ENCODE measurements around the gene SNX25. TPM values are rescaled to one million over a fixed set of nuclear protein-coding genes. Genes with fewer than 3 reads are reported as not detected.
A peak's percentile ranks its signal among the peaks of the same experiment; 100 is the strongest.

SNX25 gene
- total and polyA plus RNA-seq, 2 of the 13 experiments (the other 11 are each of a cell fraction or from before 2014, with no cell fraction given): 23.4 to 23.5 TPM

DNA sequence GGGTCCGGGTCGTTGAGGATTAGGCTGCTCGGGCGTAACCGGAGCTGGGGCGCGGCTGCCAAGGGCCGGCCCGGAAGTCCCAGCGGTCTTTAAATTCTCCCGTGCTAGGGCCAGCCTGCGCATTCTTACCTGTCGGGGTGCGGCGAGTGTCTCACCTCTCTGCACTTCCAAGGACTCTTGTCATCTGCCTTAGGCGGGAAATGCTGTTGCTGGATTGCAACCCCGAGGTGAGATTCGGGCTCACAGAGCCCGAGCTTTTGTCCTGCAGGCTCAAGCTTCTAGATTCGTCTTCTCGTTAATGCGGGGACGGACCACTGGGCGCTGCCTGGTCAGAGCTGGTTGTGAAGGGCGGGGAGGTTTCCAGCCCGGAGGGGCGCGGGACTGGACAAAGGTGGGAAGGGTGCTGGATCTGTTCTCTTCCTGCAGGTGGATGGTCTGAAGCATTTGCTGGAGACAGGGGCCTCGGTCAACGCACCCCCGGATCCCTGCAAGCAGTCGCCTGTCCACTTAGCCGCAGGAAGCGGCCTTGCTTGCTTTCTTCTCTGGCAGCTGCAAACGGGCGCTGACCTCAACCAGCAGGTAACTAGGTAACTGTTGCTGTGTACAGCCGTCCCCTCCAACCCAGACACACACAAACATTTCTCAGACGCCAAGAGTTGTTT is 187.5 kb downstream of the SNX25 start, which contains the start of gene ANKRD37 (continued):
- TF ChIP-seq, protein P1, sequence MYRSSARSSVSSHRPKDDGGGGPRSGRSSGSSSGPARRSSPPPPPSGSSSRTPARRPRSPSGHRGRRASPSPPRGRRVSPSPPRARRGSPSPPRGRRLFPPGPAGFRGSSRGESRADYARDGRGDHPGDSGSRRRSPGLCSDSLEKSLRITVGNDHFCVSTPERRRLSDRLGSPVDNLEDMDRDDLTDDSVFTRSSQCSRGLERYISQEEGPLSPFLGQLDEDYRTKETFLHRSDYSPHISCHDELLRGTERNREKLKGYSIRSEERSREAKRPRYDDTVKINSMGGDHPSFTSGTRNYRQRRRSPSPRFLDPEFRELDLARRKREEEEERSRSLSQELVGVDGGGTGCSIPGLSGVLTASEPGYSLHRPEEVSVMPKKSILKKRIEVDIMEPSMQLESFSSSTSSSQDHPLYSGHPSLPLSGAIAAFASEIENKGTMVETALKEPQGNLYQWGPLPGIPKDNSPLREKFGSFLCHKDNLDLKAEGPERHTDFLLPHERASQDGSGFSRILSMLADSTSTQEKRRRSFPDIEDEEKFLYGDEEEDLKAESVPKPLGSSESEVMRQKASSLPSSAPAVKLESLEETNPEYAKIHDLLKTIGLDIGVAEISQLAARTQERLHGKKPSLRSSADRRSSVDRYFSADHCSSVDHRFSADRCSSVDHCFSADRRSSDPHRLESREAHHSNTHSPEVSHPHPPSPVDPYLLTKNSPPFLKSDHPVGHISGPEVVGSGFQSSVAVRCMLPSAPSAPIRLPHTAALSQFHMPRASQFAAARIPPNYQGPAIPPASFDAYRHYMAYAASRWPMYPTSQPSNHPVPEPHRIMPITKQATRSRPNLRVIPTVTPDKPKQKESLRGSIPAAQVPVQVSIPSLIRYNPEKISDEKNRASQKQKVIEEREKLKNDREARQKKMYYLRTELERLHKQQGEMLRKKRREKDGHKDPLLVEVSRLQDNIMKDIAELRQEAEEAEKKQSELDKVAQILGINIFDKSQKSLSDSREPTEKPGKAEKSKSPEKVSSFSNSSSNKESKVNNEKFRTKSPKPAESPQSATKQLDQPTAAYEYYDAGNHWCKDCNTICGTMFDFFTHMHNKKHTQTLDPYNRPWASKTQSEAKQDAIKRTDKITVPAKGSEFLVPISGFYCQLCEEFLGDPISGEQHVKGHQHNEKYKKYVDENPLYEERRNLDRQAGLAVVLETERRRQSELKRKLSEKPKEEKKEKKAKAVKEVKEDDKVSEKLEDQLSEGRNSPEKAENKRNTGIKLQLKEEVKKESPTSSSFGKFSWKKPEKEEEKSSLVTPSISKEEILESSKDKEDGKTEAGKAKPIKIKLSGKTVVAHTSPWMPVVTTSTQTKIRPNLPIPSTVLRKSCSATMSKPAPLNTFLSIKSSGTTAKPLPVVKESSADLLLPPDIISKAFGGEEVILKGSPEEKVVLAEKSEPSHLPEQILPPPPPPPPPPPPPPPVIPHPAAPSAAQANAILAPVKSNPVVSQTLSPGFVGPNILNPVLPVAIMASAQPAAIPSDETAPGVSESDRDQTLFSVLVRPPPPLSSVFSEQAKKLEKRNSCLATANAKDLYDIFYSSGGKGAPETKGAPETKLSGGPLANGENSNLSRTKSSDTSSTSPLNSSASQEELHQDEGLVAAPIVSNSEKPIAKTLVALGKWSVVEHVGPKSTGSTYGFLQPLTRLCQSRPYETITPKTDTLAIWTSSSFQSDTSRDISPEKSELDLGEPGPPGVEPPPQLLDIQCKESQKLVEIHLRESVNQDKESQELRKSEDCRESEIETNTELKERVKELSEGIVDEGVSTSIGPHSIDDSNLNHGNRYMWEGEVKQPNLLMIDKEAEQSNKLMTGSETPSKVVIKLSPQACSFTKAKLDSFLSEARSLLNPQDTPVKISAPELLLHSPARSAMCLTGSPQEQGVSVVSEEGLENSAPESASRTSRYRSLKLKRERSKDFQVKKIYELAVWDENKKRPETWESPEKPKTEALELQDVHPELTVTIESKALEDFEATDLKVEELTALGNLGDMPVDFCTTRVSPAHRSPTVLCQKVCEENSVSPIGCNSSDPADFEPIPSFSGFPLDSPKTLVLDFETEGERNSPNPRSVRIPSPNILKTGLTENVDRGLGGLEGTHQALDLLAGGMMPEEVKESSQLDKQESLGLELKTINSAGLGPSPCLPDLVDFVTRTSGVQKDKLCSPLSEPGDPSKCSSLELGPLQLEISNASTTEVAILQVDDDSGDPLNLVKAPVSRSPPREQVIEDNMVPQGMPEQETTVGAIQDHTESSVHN (CRISPR knock-in tag; IDR thresholded peaks at IDR 0.05): 0 out of 2 replicates have a peak, but pooled peaks have one; percentile 36
- 0 out of 2 replicates have a peak, but pooled peaks have one; percentile 13 for TF ChIP-seq TOE1 (CRISPR knock-in tag; IDR thresholded peaks at IDR 0.05)
- TF ChIP-seq ZNF33B (CRISPR knock-in tag; IDR thresholded peaks at IDR 0.05): no peak
- TF ChIP-seq KDM2A (CRISPR knock-in tag; IDR thresholded peaks at IDR 0.05; ENCODE audit: borderline replicate concordance, low read depth): no peak
- 0 out of 2 replicates have a peak, but pooled peaks have one; percentile 9 for TF ChIP-seq PPARG (CRISPR knock-in tag; conservative IDR thresholded peaks at IDR 0.05)
- TF ChIP-seq, protein P2, sequence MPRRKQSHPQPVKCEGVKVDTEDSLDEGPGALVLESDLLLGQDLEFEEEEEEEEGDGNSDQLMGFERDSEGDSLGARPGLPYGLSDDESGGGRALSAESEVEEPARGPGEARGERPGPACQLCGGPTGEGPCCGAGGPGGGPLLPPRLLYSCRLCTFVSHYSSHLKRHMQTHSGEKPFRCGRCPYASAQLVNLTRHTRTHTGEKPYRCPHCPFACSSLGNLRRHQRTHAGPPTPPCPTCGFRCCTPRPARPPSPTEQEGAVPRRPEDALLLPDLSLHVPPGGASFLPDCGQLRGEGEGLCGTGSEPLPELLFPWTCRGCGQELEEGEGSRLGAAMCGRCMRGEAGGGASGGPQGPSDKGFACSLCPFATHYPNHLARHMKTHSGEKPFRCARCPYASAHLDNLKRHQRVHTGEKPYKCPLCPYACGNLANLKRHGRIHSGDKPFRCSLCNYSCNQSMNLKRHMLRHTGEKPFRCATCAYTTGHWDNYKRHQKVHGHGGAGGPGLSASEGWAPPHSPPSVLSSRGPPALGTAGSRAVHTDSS (CRISPR knock-in tag; conservative IDR thresholded peaks at IDR 0.05): 0 out of 2 replicates have a peak, but pooled peaks have one; percentile 78
- TF ChIP-seq, protein P3, sequence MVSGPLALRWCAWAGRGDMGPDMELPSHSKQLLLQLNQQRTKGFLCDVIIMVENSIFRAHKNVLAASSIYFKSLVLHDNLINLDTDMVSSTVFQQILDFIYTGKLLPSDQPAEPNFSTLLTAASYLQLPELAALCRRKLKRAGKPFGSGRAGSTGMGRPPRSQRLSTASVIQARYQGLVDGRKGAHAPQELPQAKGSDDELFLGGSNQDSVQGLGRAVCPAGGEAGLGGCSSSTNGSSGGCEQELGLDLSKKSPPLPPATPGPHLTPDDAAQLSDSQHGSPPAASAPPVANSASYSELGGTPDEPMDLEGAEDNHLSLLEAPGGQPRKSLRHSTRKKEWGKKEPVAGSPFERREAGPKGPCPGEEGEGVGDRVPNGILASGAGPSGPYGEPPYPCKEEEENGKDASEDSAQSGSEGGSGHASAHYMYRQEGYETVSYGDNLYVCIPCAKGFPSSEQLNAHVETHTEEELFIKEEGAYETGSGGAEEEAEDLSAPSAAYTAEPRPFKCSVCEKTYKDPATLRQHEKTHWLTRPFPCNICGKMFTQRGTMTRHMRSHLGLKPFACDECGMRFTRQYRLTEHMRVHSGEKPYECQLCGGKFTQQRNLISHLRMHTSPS (CRISPR knock-in tag; IDR thresholded peaks at IDR 0.05; ENCODE audit: low read depth): 0 out of 2 replicates have a peak, but pooled peaks have one; percentile 14
- TF ChIP-seq ZNF235 (CRISPR knock-in tag; IDR thresholded peaks at IDR 0.05; ENCODE audit: borderline replicate concordance): no peak
- peak; percentile 56 for TF ChIP-seq GABPB1 (CRISPR knock-in tag; IDR thresholded peaks at IDR 0.05)
- TF ChIP-seq RFX1 (IDR thresholded peaks at IDR 0.05): peak; percentile 77
- no peak for TF ChIP-seq ZNF567 (CRISPR knock-in tag; IDR thresholded peaks at IDR 0.05; ENCODE audit: borderline replicate concordance)
- TF ChIP-seq ZNF335 (CRISPR knock-in tag; IDR thresholded peaks at IDR 0.05): peak; percentile 54; the same call in 1 of the 2 replicates
- peak; percentile 71; the same call in 1 of the 2 replicates for TF ChIP-seq ZNF446 (CRISPR knock-in tag; IDR thresholded peaks at IDR 0.05)
- TF ChIP-seq, protein P4, sequence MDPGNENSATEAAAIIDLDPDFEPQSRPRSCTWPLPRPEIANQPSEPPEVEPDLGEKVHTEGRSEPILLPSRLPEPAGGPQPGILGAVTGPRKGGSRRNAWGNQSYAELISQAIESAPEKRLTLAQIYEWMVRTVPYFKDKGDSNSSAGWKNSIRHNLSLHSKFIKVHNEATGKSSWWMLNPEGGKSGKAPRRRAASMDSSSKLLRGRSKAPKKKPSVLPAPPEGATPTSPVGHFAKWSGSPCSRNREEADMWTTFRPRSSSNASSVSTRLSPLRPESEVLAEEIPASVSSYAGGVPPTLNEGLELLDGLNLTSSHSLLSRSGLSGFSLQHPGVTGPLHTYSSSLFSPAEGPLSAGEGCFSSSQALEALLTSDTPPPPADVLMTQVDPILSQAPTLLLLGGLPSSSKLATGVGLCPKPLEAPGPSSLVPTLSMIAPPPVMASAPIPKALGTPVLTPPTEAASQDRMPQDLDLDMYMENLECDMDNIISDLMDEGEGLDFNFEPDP (CRISPR knock-in tag; conservative IDR thresholded peaks at IDR 0.05): no peak
